Endothelial cell (in vitro differentiated cells): Measurements from ENCODE around the gene NLRC5. TPM values are rescaled to one million over a fixed set of nuclear protein-coding genes. Genes with fewer than 3 reads are reported as not detected.

Experiments used
- DNase-seq: peaks from one replicate; pipeline ENCODE4 v3.0.0; 2021; ENCODE audit warnings: low spot score
- H3K27ac Mint-ChIP-seq: one replicate; pipeline ENCODE4 v1.8.0; 2021; ENCODE audit warnings: mixed read lengths, inconsistent platforms; ENCODE audit not compliant: unreplicated experiment
- H3K27me3 Mint-ChIP-seq: one replicate; pipeline ENCODE4 v1.8.0; 2021; ENCODE audit warnings: mild to moderate bottlenecking, moderate library complexity, mixed read lengths, inconsistent platforms; ENCODE audit not compliant: unreplicated experiment
- H3K36me3 Mint-ChIP-seq: one replicate; pipeline ENCODE4 v1.8.0; 2021; ENCODE audit warnings: mild to moderate bottlenecking, low read depth, mixed read lengths, inconsistent platforms; ENCODE audit not compliant: unreplicated experiment
- H3K4me1 Mint-ChIP-seq: one replicate; pipeline ENCODE4 v1.8.0; 2021; ENCODE audit warnings: mild to moderate bottlenecking, mixed read lengths, inconsistent platforms; ENCODE audit not compliant: unreplicated experiment
- H3K4me3 Mint-ChIP-seq: one replicate; pipeline ENCODE4 v1.8.0; 2021; ENCODE audit warnings: mild to moderate bottlenecking, mixed read lengths, inconsistent platforms; ENCODE audit not compliant: unreplicated experiment
- H3K9me3 Mint-ChIP-seq: one replicate; pipeline ENCODE4 v1.8.0; 2021; ENCODE audit warnings: mixed read lengths, inconsistent platforms; ENCODE audit not compliant: unreplicated experiment
- total RNA-seq: library from RNA; stranded (reverse); fragmentation: NEBNext Ultra II Directional; extraction: Animal tissue kit (Norgen Biotek cat#: 25700); gene quantifications from one replicate; pipeline ENCODE4 v1.2.1, GENCODE V29; 2021; ENCODE audit not compliant: unreplicated experiment
- TF ChIP-seq, protein P1 (sequence below): fragments of 200-600 bp; sonication (generic); IDR thresholded peaks from one replicate; pipeline ENCODE4 v1.5.0; 2021; ENCODE audit warnings: antibody characterized with exemption; ENCODE audit not compliant: unreplicated experiment

NLRC5 gene
- total RNA-seq, 1 donor from 2014 or later: 2.4 TPM

- no peak overlapping the region for H3K27ac Mint-ChIP-seq
- TF ChIP-seq, protein P1, sequence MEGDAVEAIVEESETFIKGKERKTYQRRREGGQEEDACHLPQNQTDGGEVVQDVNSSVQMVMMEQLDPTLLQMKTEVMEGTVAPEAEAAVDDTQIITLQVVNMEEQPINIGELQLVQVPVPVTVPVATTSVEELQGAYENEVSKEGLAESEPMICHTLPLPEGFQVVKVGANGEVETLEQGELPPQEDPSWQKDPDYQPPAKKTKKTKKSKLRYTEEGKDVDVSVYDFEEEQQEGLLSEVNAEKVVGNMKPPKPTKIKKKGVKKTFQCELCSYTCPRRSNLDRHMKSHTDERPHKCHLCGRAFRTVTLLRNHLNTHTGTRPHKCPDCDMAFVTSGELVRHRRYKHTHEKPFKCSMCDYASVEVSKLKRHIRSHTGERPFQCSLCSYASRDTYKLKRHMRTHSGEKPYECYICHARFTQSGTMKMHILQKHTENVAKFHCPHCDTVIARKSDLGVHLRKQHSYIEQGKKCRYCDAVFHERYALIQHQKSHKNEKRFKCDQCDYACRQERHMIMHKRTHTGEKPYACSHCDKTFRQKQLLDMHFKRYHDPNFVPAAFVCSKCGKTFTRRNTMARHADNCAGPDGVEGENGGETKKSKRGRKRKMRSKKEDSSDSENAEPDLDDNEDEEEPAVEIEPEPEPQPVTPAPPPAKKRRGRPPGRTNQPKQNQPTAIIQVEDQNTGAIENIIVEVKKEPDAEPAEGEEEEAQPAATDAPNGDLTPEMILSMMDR: no peak
- peaks cover 2% of the 10 kb centered on the region for H3K27me3 Mint-ChIP-seq
- H3K4me3 Mint-ChIP-seq: no peak overlapping the region
- H3K9me3 Mint-ChIP-seq: no peaks in the 10 kb centered on the region
- H3K36me3 Mint-ChIP-seq: no peaks in the 10 kb centered on the region
- DNase-seq: no peak
- H3K4me1 Mint-ChIP-seq: peaks cover 2% of the 10 kb centered on the region
Measured at GRCh38 chr16:56953006-56953405, 36.4 kb upstream of the NLRC5 start.

DNA sequence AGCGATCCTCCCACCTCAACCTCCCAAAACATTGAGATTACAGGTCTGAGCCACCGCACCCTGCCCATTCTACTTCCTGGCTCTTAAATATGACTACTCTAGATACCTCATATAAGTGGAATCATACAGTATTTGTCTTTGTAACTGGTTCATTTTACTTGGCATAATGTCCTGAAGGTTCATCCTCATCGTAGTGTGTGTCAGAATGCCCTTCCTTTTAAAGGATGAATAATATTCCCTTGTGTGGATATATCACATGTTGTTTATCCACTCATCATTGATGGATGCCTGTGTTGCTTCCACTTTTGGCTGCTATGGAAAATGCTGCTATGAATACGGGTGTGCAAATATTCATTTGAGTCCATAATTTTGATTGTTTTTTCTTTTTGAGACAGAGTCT, 33.3 kb upstream of the NLRC5 start:
- no peaks in the 10 kb centered on the region for H3K9me3 Mint-ChIP-seq
- no peak overlapping the region for H3K4me3 Mint-ChIP-seq
- H3K27ac Mint-ChIP-seq: no peak overlapping the region
- TF ChIP-seq, protein P1: no peak
- H3K4me1 Mint-ChIP-seq: peaks cover 2% of the 10 kb centered on the region
- H3K27me3 Mint-ChIP-seq: peaks cover 2% of the 10 kb centered on the region
- no peaks in the 10 kb centered on the region for H3K36me3 Mint-ChIP-seq
- DNase-seq: no peak

DNA sequence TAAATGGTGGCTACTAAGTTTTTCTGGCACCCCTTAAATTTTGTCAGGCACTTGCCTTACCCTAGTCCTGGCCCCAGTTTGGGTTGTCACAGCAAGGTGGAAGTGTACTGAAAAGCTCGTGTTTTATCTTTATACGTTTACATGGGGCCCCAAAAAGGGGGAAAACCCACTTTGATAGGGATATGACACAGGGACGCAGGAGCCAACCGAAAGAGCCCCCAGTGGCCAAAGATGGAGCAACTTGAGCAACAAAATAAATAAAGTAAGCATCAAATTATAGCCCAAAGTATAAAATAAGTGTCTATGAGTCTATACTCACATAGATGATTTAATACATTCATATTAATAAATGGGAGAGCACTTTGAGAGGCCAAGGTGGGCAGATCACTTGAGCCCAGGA, 32.6 kb upstream of the NLRC5 start:
- Mint-ChIP-seq H3K27me3 (peaks cover 1% of the 10 kb centered on the region), H3K4me1 (peaks cover 4% of the 10 kb centered on the region), H3K9me3 (no peaks in the 10 kb centered on the region), H3K4me3 (no peak overlapping the region), H3K27ac (no peak overlapping the region), H3K36me3 (no peaks in the 10 kb centered on the region)
- TF ChIP-seq, protein P1: no peak
- no peak for DNase-seq

GRCh38 chr16:56960681-56961281, 28.6 kb upstream of the NLRC5 start:
- H3K9me3 Mint-ChIP-seq: no peaks in the 10 kb centered on the region
- H3K4me3 Mint-ChIP-seq: no peak overlapping the region
- no peaks in the 10 kb centered on the region for H3K36me3 Mint-ChIP-seq
- TF ChIP-seq, protein P1: no peak
- H3K4me1 Mint-ChIP-seq: peaks cover 9% of the 10 kb centered on the region
- peaks cover 4% of the 10 kb centered on the region for H3K27me3 Mint-ChIP-seq
- no peak overlapping the region for H3K27ac Mint-ChIP-seq
- no peak for DNase-seq

- no peak for DNase-seq
- H3K27ac Mint-ChIP-seq: no peak overlapping the region
- H3K4me1 Mint-ChIP-seq: peaks cover 15% of the 10 kb centered on the region
- H3K9me3 Mint-ChIP-seq: no peaks in the 10 kb centered on the region
- H3K27me3 Mint-ChIP-seq: peaks cover 5% of the 10 kb centered on the region
- TF ChIP-seq, protein P1: no peak
- no peak overlapping the region for H3K4me3 Mint-ChIP-seq
- no peaks in the 10 kb centered on the region for H3K36me3 Mint-ChIP-seq
Measured at GRCh38 chr16:56961386-56961785, 28.0 kb upstream of the NLRC5 start.
